Erythroblast (primary cell): ENCODE measurements around the gene KCNQ2.

Source experiments
- DNase-seq, 2 experiments: peaks; one replicate each; lab custom pipeline; 2025; lab: John Stamatoyannopoulos, UW
- GATA1 ChIP-seq: IDR thresholded peaks from 2 replicates; pipeline ENCODE4 v1.6.1; 2011; ENCODE audit warnings: low read depth, mild to moderate bottlenecking, control low read depth, low read length, moderate library complexity
- POLR2A ChIP-seq: IDR thresholded peaks from 2 replicates; pipeline ENCODE4 v1.6.1; 2011; ENCODE audit warnings: mild to moderate bottlenecking, low read length

KCNQ2 gene

GRCh38 chr20:63478346-63479302 is 6.2 kb upstream of the KCNQ2 start:
- TF ChIP-seq POLR2A = no peak
- TF ChIP-seq GATA1 = no peak
- no peak for DNase-seq

DNA sequence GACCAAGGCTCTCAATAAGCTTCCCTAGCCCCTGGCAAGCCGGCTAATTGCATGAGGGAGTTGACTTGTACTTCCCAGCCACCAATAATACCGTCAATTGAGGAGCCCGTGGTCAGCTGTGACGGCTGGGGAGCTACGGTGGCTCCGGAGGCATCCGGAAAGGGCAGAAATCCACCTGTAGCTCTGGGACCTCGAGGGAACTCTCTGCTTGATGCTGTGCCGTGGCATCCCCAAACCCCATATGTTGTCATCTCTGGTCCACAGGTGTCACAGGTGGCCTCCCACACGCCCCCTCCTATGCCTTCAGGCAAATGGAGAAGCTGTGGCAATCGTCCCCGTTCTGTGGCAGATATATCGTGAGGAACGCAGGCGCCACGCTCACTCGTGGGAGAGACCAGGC is 5.5 kb upstream of the KCNQ2 start:
- TF ChIP-seq GATA1 (no peak), POLR2A (no peak)
- DNase-seq = no peak

DNA sequence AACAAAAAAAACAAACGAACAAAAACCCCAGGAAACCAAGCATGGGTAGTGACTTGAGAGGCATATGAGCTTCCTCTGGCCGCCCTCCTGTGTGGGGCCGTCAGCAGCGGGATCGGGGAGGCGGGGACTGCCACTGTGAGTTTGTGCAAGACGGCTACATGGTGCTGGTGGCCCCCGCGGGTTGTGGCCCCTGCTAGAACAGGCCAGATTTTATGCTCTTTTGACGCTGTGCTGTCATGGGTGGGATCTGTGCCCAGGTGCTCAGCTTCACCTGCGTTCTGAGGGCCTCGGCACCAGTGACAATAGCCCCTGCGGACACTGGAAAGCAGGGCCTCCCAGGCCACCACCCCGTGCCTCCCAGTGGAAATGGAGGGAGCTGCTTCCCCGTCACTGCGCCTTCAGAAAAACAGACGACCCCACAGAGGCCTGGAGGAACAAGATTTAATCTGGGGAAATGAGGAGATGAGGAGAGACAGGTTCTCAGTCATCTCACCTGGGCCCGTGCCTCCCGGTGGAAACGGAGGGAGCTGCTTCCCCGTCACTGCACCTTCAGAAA is 4.7 kb upstream of the KCNQ2 start:
- TF ChIP-seq POLR2A (no peak), GATA1 (no peak)
- DNase-seq = no peak

- DNase-seq = no peak
- no peak for TF ChIP-seq POLR2A
- no peak for TF ChIP-seq GATA1
Observed at GRCh38 chr20:63475209-63475608, 2.8 kb upstream of the KCNQ2 start.

- no peak for DNase-seq
- TF ChIP-seq GATA1 = no peak
- no peak for TF ChIP-seq POLR2A
Observed at GRCh38 chr20:63473555-63474449, 1.3 kb upstream of the KCNQ2 start.

DNA sequence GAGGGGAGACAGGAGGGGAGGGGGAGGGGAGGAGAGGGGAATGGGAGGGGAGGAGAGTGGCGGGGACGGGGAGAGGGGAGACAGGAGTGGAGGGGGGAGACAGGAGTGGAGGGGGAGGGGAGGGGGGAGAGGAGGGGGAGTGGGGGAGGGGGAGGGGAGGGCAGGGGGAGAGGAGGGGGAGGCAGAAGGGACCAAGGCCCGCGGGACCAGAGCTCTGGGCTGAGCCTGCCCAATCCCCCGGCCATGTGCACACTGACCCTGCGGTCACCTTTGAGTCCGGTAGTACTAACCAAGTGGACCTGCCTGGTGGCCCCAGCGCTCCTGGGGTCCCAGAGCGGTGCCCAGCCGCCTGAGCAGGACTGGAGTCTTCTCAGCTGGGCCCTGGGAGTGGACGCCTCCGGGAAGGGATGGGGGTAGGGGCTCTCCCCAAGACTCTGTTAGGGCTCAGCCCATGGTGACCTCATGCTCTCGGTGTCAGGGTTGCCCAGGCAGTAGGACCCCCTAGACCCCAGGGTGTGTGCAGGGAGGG is 471 bp upstream of the KCNQ2 start:
- DNase-seq = no peak
- no peak for TF ChIP-seq GATA1
- no peak for TF ChIP-seq POLR2A

GRCh38 chr20:63471717-63471980 is 806 bp downstream of the KCNQ2 start:
- no peak for DNase-seq
- TF ChIP-seq POLR2A (no peak), GATA1 (no peak)

GRCh38 chr20:63471002-63471716 is 1.3 kb downstream of the KCNQ2 start:
- DNase-seq = no peak
- TF ChIP-seq GATA1 (no peak), POLR2A (no peak)

GRCh38 chr20:63470410-63470809 is 2.0 kb downstream of the KCNQ2 start:
- TF ChIP-seq POLR2A = no peak
- TF ChIP-seq GATA1 = no peak
- no peak for DNase-seq

GRCh38 chr20:63469713-63470101 is 2.7 kb downstream of the KCNQ2 start:
- DNase-seq = no peak
- TF ChIP-seq GATA1 (no peak), POLR2A (no peak)

DNA sequence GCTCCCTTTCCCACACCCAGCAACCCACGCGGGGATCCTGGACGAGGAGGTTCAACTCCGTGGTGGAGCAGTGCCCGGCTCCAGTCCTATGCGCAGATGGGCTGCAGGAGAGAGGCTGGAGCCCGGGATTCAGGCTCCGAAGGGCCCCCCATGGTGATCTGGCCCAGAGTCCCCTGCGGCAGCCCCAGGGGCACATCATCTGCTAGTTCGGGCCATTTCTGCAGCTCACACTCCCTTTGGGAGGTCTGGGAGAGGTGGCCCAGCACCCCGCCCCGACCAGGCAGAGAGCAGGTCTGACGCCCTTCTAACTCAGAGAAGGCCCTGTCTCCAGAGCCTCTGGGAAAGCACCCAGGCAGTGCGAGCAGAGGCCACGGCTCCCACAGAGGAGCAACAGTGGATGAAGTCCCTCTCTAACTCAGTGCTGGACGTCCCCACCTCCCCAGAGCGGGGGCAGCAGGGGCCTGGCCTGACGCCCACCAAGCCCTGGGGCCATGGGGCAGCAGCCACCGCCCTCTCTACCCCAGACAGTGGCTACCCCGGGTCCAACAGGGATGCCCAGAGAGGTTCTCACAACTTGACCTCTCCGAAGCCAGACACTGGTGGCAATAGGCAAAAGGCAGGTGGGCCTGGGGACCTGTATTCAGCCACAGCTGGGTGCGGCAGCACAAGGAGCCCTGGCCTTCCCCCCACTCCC is 3.3 kb downstream of the KCNQ2 start:
- TF ChIP-seq POLR2A (no peak), GATA1 (no peak)
- DNase-seq = no peak

- TF ChIP-seq GATA1 (no peak), POLR2A (no peak)
- DNase-seq = no peak
Observed at GRCh38 chr20:63468421-63468820, 4.0 kb downstream of the KCNQ2 start.
